GM23338 (cell line): Measurements from ENCODE around the gene DCAF4. TPM values are rescaled to one million over a fixed set of nuclear protein-coding genes. Genes with fewer than 3 reads are reported as not detected.

Experiments used
- ATAC-seq: fragments of 200-7000 bp; cut with Tn5 transposase; 3 replicates; pipeline ENCODE4 v1.9.1; 2020
- DNase-seq: peaks from one replicate; pipeline ENCODE4 v3.0.0-alpha.2; 2015; ENCODE audit warnings: low spot score
- H2AFZ ChIP-seq: fragments of 200-600 bp; sonication (generic); 2 replicates; pipeline ENCODE4 v1.8.0; 2016; ENCODE audit warnings: antibody characterized with exemption, mild to moderate bottlenecking, moderate library complexity
- H3F3A ChIP-seq: fragments of 200-600 bp; sonication (generic); replicated peaks from 2 replicates; pipeline ENCODE4 v1.8.0; 2017; ENCODE audit warnings: antibody characterized with exemption, mixed run types, low read depth
- H3K27ac ChIP-seq: fragments of 200-600 bp; sonication (generic); 2 replicates; pipeline ENCODE4 v1.6.1; 2016; ENCODE audit warnings: low read depth
- H3K27me3 ChIP-seq: fragments of 200-600 bp; sonication (generic); 2 replicates; pipeline ENCODE4 v1.8.0; 2016; ENCODE audit warnings: mild to moderate bottlenecking, mixed run types, moderate library complexity; ENCODE audit not compliant: insufficient read depth
- H3K36me3 ChIP-seq: fragments of 200-600 bp; sonication (generic); 2 replicates; pipeline ENCODE4 v1.8.0; 2016; ENCODE audit warnings: mild to moderate bottlenecking; ENCODE audit not compliant: insufficient read depth
- H3K4me1 ChIP-seq: fragments of 200-600 bp; sonication (generic); 2 replicates; pipeline ENCODE4 v1.8.0; 2016; ENCODE audit warnings: mild to moderate bottlenecking, moderate library complexity; ENCODE audit not compliant: insufficient read depth
- H3K4me2 ChIP-seq: fragments of 200-600 bp; sonication (generic); 2 replicates; pipeline ENCODE4 v1.7.1; 2017; ENCODE audit warnings: mixed run types
- H3K4me3 ChIP-seq: fragments of 200-600 bp; sonication (generic); 2 replicates; pipeline ENCODE4 v1.6.1; 2016; ENCODE audit warnings: mixed run types
- H3K79me2 ChIP-seq: fragments of 200-600 bp; sonication (generic); replicated peaks from 2 replicates; pipeline ENCODE4 v1.8.0; 2017; ENCODE audit warnings: mild to moderate bottlenecking; ENCODE audit not compliant: insufficient read depth
- H3K9me2 ChIP-seq: fragments of 200-600 bp; sonication (generic); 2 replicates; pipeline ENCODE4 v1.8.0; 2017; ENCODE audit not compliant: insufficient read depth
- H4K20me1 ChIP-seq: fragments of 200-600 bp; sonication (generic); replicated peaks from 2 replicates; pipeline ENCODE4 v1.8.0; 2017; ENCODE audit warnings: mild to moderate bottlenecking; ENCODE audit not compliant: insufficient read depth
- H3K27ac Mint-ChIP-seq: 2 replicates; pipeline ENCODE4 v1.8.0; 2020; ENCODE audit warnings: inconsistent platforms, mild to moderate bottlenecking, moderate library complexity, mixed read lengths
- H3K27me3 Mint-ChIP-seq: 3 replicates; pipeline ENCODE4 v1.8.0; 2022; ENCODE audit warnings: low read depth, mild to moderate bottlenecking, moderate library complexity, mixed read lengths, inconsistent platforms; ENCODE audit not compliant: insufficient read depth, poor library complexity
- H3K36me3 Mint-ChIP-seq: 3 replicates; pipeline ENCODE4 v1.8.0; 2021; ENCODE audit warnings: low read depth, mild to moderate bottlenecking, inconsistent platforms, moderate library complexity, mixed read lengths
- H3K4me1 Mint-ChIP-seq: 3 replicates; pipeline ENCODE4 v1.8.0; 2020; ENCODE audit warnings: mild to moderate bottlenecking, inconsistent platforms, mixed read lengths
- H3K4me3 Mint-ChIP-seq: 3 replicates; pipeline ENCODE4 v1.8.0; 2021; ENCODE audit warnings: moderate library complexity, mild to moderate bottlenecking, inconsistent platforms, mixed read lengths
- H3K9me3 Mint-ChIP-seq: 3 replicates; pipeline ENCODE4 v1.8.0; 2020; ENCODE audit warnings: moderate library complexity, mild to moderate bottlenecking, inconsistent platforms, mixed read lengths
- CTCF ChIP-seq, 2 experiments: fragments of 200-600 bp in 1 of 2; sonication (generic) in 1 of 2; conservative IDR thresholded peaks; 2 replicates each; pipeline versions ENCODE4 v1.5.1 to v1.6.1; 2016 to 2017; ENCODE audit warnings: antibody characterized with exemption in 2 of 2, low read depth in 2 of 2, mild to moderate bottlenecking in 2 of 2, moderate library complexity in 1 of 2
- ETS1 ChIP-seq: IDR thresholded peaks from 2 replicates; pipeline ENCODE4 v1.6.1; 2016; ENCODE audit warnings: antibody characterized with exemption
- EZH2phosphoT487 ChIP-seq: fragments of 200-600 bp; sonication (generic); IDR thresholded peaks from one replicate; pipeline ENCODE4 v1.8.1; 2018; ENCODE audit warnings: antibody characterized with exemption; ENCODE audit not compliant: unreplicated experiment
- JUNB ChIP-seq: IDR thresholded peaks from one replicate; pipeline ENCODE4 v1.6.1; 2016; ENCODE audit warnings: antibody characterized with exemption; ENCODE audit not compliant: unreplicated experiment
- NANOG ChIP-seq: IDR thresholded peaks from 2 replicates; pipeline ENCODE4 v1.6.1; 2016; ENCODE audit warnings: antibody characterized with exemption, borderline replicate concordance
- POLR2AphosphoS5 ChIP-seq: IDR thresholded peaks from 2 replicates; pipeline ENCODE4 v1.6.1; 2016; ENCODE audit warnings: antibody characterized with exemption, low read depth
- STAT1 ChIP-seq: IDR thresholded peaks from one replicate; pipeline ENCODE4 v1.6.1; 2016; ENCODE audit warnings: antibody characterized with exemption; ENCODE audit not compliant: unreplicated experiment
- ZNF114 ChIP-seq: fragments of 250-450 bp; sonication (Bioruptor Pico); IDR thresholded peaks from 2 replicates; pipeline ENCODE4 v1.5.0; 2020; ENCODE audit warnings: mild to moderate bottlenecking, moderate library complexity
- ZNF331 ChIP-seq: fragments of 250-450 bp; sonication (Bioruptor Pico); IDR thresholded peaks from 2 replicates; pipeline ENCODE4 v1.5.0; 2020; ENCODE audit warnings: low read depth, mild to moderate bottlenecking, moderate library complexity
- ZNF462 ChIP-seq: fragments of 250-450 bp; sonication (Bioruptor Pico); IDR thresholded peaks from 2 replicates; pipeline ENCODE4 v1.5.0; 2020; ENCODE audit warnings: mild to moderate bottlenecking, moderate library complexity
- polyA plus RNA-seq: library from polyadenylated mRNA; unstranded; fragments of >200 nt; fragmentation: Nextera tagmentation; extraction: Ambion mirVana; gene quantifications from 2 replicates; pipeline ENCODE4 v1.2.1, GENCODE V29; 2016
- total RNA-seq: library from RNA; depleted of rRNA; stranded (reverse); fragments of >200 nt; shearing (Covaris generic); gene quantifications from 2 replicates; pipeline ENCODE4 v1.2.3, GENCODE V29; 2014

The DCAF4 gene
- total and polyA plus RNA-seq, 2 experiments from 2014 or later = 17.5 to 39.3 TPM

- TF ChIP-seq ZNF462 (no peak), CTCF (conservative IDR thresholded peaks at IDR 0.05; ENCODE audit: low read depth in 2 of 2) (no peak), ETS1 (no peak), NANOG (no peak)
Measured at GRCh38 chr14:72943876-72944430, 17.7 kb downstream of the DCAF4 start (continued).

GRCh38 chr14:72945356-72946027 is 19.2 kb downstream of the DCAF4 start:
- Histone ChIP-seq H3K36me3 (peaks cover 9% of the 10 kb centered on the region; the same call in 1 of the 2 replicates), H3F3A (no peaks in the 10 kb centered on the region), H3K4me2 (no peak overlapping the region), H2AFZ (no peak overlapping the region), H3K4me3 (no peak overlapping the region), H3K9me2 (no peaks in the 10 kb centered on the region), H4K20me1 (no peaks in the 10 kb centered on the region), H3K27me3 (no peaks in the 10 kb centered on the region), H3K27ac (no peak overlapping the region), H3K79me2 (no peaks in the 10 kb centered on the region), H3K4me1 (no peaks in the 10 kb centered on the region)
- H3K4me1 Mint-ChIP-seq = no peaks in the 10 kb centered on the region; the same call in 2 of the 3 replicates
- no peaks in the 10 kb centered on the region for H3K9me3 Mint-ChIP-seq
- no peak overlapping the region for H3K4me3 Mint-ChIP-seq
- no peak overlapping the region for H3K27ac Mint-ChIP-seq
- H3K36me3 Mint-ChIP-seq = peaks cover 19% of the 10 kb centered on the region
- H3K27me3 Mint-ChIP-seq = peaks cover under 1% of the 10 kb centered on the region
- no peak for ATAC-seq
- no peak for DNase-seq
- TF ChIP-seq ZNF114 (CRISPR knock-in tag) (no peak), EZH2phosphoT487 (no peak), ZNF331 (CRISPR knock-in tag) (no peak), POLR2AphosphoS5 (no peak), NANOG (no peak), STAT1 (no peak), JUNB (no peak)
